GM12865 (cell line): Measurements from ENCODE around the gene F11.
A peak's percentile ranks its signal among the peaks of the same experiment; 100 is the strongest.

Experiments
- DNase-seq: peaks from one replicate; pipeline ENCODE4 v3.0.0; 2010; ENCODE audit warnings: low read depth
- H3K4me3 ChIP-seq: 2 replicates; pipeline ENCODE4 v1.5.1; 2011; ENCODE audit warnings: mild to moderate bottlenecking, low read depth, low read length, control low read depth
- CTCF ChIP-seq: IDR thresholded peaks from 2 replicates; pipeline ENCODE4 v1.5.1; 2011; ENCODE audit warnings: low read length, control low read depth, low read depth, inconsistent platforms; ENCODE audit not compliant: insufficient read depth; ENCODE audit errors: missing control alignments

Gene F11

GRCh38 chr4:186286581-186286980, 20.6 kb downstream of the F11 start:
- no peak for DNase-seq
- no peak for TF ChIP-seq CTCF
- H3K4me3 ChIP-seq = no peak overlapping the region

- DNase-seq = no peak
- no peak for TF ChIP-seq CTCF
Measured at GRCh38 chr4:186291256-186291890, 25.4 kb downstream of the F11 start.

GRCh38 chr4:186294160-186294559, 28.2 kb downstream of the F11 start:
- DNase-seq = no peak
- TF ChIP-seq CTCF = no peak
- no peak overlapping the region for H3K4me3 ChIP-seq

More at GRCh38 chr4:186291256-186291890, 25.4 kb downstream of the F11 start:
- H3K4me3 ChIP-seq = no peak overlapping the region

GRCh38 chr4:186296481-186296880, 30.5 kb downstream of the F11 start:
- TF ChIP-seq CTCF = no peak
- DNase-seq = no peak

GRCh38 chr4:186297013-186297645, 31.1 kb downstream of the F11 start:
- TF ChIP-seq CTCF = peak; percentile 48
- H3K4me3 ChIP-seq = no peak overlapping the region
- DNase-seq = peak; percentile 51

More at GRCh38 chr4:186296481-186296880, 30.5 kb downstream of the F11 start:
- no peak overlapping the region for H3K4me3 ChIP-seq

- no peak for DNase-seq
Measured at GRCh38 chr4:186298031-186298647, 32.1 kb downstream of the F11 start.

More at GRCh38 chr4:186298031-186298647, 32.1 kb downstream of the F11 start:
- TF ChIP-seq CTCF = no peak
- H3K4me3 ChIP-seq = no peak overlapping the region
